ENCODE measurements around the gene CD200.

The CD200 gene

GRCh38 chr3:112360561-112360960 lies 27.6 kb downstream of the CD200 start:
- peak; percentile 76 for DNase-seq (ENCODE audit: low read depth, low spot score)

- no peak for DNase-seq (ENCODE audit: low read depth, low spot score)
These were observed 29.3 kb downstream of the CD200 start for GRCh38 chr3:112362221-112362620.

DNA sequence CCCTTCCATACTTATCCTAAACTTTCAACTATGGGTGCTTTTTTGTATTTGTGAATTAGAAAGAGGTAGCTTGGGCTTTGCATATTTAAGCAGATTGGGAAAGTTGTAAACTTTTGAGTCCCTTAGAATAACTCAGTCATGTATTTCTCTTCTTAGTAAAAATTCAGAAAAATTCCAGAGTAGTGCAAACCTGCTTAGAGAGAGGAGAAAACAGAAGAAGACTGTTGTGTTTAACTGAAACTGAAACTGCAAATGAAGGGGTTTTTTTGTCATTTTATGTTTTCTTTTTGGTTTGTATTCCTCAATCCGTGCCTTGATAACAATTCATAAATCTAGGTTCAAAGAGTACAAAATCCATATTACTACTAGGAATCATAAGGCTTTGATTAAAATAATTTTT lies 31.3 kb downstream of the CD200 start:
- no peak for DNase-seq (ENCODE audit: low read depth, low spot score)

DNA sequence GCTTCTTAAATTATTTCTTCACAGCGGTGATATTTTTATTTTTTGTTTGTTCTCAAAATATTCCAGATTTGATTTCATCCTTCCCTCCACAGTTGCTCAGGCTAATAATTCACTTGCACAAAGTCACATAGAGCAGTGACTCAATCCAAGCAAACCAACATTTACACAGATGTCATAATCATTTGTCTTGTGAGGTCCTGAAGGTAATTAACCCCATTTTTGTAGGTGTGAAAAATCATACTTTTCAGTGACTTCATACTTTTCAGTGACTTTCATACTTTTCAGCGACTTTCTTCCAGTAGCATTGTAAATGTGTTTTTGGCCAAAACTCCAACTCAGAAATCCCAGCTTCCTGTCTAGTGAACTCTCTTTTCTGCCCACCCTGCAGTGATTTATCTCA lies 32.1 kb downstream of the CD200 start:
- DNase-seq (ENCODE audit: low read depth, low spot score): no peak

DNA sequence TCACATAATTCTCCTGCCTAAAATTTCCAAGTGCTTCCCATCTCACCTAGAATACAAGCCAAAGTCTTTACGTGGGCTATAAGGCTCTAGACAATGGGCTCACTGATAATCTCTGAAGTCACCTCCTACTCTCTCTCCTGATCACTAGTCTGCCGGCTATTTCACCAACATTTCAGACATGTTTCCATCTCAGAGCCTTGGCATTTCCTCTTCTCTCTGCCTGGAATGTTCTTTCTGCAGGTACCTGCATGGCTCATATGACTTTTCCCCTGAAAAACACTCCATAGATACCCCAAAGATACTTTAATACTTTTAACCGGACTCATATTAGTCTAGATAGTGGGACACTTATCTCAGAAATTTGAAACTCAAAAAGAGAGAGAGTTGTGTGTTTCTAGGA lies 32.7 kb downstream of the CD200 start:
- peak; percentile 27 for DNase-seq (ENCODE audit: low read depth, low spot score)

GRCh38 chr3:112366522-112366921 lies 33.6 kb downstream of the CD200 start:
- DNase-seq (ENCODE audit: low read depth, low spot score): peak; percentile 35

- no peak for DNase-seq (ENCODE audit: low read depth, low spot score)
These were observed 38.6 kb downstream of the CD200 start for GRCh38 chr3:112371569-112371968.

DNA sequence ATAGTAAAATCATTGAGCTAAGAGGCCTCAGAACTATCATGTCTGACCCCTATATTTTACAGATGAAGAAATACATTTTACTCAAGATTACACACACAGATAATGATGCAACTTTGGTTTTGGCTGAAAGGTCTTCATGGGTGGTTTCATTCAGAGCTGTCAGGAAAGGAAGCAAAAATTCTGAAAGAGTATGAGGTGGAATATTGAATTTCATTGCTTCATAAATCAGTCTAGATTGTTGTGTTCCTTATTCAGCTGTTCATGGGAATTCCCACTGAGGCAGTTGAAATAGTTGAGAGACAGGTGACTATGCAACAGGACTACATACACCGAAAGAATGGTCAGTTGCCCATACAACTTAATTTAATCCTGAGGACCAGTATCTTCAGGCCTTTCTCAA lies 39.4 kb downstream of the CD200 start:
- DNase-seq (ENCODE audit: low read depth, low spot score): no peak

DNA sequence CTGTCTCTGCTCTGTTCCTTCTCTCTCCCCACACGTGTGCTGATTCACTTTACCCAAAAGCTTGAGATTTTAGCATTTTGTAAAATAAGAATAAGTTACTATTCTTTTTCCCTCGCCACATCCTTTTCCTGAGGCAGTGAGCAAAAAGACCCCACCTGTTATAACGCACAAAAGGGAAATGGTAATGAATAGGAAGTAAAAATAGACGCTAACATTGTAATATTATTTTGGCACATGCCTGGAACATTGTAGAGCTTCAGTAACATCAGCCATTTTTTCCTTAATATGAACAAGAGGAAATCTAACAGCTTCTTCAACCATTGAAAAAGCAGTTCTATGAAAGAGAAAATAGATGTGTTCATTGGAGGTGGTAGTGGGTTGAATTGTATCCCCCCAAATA lies 40.5 kb downstream of the CD200 start:
- DNase-seq (ENCODE audit: low read depth, low spot score): no peak

DNA sequence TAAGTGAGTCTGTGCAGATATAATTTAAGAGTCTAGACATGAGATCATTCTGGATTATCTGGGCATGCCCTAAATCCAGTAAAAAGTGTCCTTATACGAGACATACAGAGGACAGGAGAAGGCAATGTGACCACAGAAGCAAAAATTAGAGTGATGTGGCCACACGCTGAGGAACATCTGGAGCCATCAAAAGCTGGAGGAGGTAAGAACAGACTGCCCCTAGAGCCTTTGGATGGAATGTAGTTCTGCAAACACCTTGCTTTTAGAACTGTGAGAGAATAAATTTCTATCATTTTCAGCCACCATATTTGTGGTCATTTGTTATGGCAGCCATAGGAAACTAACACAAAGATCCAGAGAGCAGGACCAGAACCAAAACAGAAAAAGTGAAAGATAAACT lies 41.0 kb downstream of the CD200 start:
- DNase-seq (ENCODE audit: low read depth, low spot score): no peak

- no peak for DNase-seq (ENCODE audit: low read depth, low spot score)
These were observed 41.4 kb downstream of the CD200 start for GRCh38 chr3:112374333-112374734.

DNA sequence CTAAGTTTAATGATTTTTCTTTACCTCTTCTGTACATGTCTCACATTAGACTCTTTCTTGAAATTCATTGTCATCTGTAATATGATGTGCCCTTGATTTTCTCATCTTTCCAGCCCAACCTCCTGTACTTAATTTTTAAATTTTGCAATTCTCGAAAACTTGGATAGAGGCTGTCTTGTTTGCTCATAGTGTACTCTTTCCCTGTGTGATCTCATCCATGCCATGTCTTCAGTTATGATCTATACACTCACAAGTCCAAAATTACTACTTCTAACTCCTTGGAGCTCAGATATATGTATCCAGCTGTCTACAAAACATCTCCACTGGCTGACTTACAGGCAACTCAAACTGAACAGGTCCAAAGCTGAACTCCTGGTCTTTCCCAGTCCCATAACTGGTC lies 42.2 kb downstream of the CD200 start:
- no peak for DNase-seq (ENCODE audit: low read depth, low spot score)

DNA sequence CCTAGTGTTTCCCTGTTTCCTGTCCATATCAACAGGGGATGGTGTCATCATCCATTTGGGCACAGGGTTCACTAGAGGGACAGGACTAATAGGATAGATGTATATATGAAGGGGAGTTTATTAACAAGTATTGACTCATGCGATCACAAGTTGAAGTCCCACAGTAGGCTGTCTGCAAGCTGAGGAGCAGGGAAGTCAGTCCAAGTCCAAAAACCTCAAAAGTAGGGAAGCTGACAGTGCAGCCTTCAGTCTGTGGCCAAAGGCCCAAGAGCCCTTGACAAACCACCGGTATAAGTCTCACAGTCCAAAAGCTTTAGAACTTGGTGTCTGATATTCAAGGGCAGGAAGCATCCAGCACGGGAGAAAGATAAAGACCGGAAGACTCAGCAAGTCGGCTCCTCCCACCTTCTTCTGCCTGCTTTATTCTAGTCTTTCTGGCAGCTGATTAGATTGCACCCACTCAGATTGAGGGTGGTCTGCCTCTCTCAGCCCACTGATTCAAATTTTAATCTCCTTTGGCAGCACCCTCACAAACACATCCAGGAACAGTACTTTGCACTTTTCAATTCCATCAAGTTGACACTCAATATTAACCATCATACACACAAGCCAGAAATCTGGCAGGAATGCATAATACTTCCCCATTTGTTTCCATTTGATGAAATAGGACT lies 43.4 kb downstream of the CD200 start:
- no peak for DNase-seq (ENCODE audit: low read depth, low spot score)

GRCh38 chr3:112376992-112377391 lies 44.0 kb downstream of the CD200 start:
- DNase-seq (ENCODE audit: low read depth, low spot score): peak; percentile 13

GRCh38 chr3:112377568-112378071 lies 44.7 kb downstream of the CD200 start:
- no peak for DNase-seq (ENCODE audit: low read depth, low spot score)

GRCh38 chr3:112378347-112378746 lies 45.4 kb downstream of the CD200 start:
- DNase-seq (ENCODE audit: low read depth, low spot score): peak; percentile 35

- peak; percentile 14 for DNase-seq (ENCODE audit: low read depth, low spot score)
These were observed 46.2 kb downstream of the CD200 start for GRCh38 chr3:112379020-112379690.

- DNase-seq (ENCODE audit: low read depth, low spot score): no peak
These were observed 49.0 kb downstream of the CD200 start for GRCh38 chr3:112381673-112382542.

DNA sequence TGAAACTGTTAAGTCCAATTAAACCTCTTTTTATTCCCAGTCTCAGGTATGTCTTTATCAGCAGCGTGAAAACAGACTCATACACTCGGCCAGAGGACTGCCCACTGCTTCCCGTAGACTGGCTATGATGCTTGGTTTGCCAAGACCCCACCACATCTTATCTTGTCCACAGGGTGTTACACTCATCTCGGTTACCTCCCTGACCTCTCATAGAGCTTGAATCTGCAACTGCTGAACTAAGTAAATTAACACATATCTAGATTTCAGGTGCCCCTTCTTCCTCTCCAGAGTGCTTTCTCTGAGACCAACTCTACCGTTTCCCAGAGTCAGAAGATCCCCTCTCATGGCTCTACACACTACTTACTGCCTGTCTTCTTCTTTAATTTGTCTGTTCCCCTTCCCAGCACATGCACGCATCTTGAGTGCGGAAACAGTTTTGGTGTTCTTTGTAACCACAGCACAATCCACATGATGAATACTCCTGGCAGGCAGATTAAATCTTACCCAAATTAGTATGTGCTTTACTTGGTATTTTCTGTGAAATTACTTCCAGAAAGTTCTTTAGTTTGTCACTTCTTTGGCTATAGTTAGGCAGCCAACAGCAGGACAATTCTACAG lies 49.7 kb downstream of the CD200 start:
- no peak for DNase-seq (ENCODE audit: low read depth, low spot score)

DNA sequence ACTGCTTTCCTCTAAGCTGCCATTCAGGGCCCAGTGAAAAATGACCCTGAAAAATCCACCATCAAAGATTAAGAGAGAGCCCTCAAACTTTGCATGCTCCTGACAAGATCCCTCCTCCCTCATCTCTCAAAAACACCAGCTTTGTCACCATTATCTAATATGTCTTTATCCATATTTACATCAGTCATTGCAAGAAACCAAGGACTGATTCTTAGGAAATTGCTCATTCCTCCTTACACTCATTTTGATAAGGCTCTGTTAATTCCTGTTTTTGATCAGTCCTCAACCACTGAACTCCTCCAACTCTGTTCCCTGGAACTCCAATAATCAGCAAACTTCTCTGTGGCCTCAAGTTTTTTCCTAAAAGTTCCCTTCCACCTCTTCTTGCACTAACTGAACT lies 51.8 kb downstream of the CD200 start:
- no peak for DNase-seq (ENCODE audit: low read depth, low spot score)

DNA sequence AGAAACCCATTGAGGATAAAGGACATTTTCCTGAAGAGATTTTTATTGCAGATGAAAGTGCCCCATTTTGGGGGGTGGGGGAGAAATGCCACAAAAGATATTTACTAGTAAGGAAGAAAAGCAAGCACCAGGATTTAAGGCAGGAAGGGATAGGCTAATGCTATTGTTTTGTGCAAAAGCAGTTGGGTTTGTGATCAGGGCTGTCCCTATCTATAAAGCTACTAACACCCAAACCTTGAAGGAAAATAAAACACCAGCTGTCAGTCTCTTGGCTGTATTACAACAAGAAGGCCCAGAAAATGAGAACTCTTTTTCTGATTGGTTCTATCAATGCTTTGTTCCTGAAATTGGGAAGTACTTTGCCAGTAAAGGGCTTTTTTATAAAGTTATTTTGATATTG lies 56.0 kb downstream of the CD200 start:
- DNase-seq (ENCODE audit: low read depth, low spot score): no peak

GRCh38 chr3:112389961-112390360 lies 57.0 kb downstream of the CD200 start:
- DNase-seq (ENCODE audit: low read depth, low spot score): no peak
